SU-DHL-6 (cell line): Measurements from ENCODE around the gene IL17RC.

ENCODE experiments used
- H2AFZ ChIP-seq: fragments of 200-600 bp; sonication (generic); 2 replicates; pipeline ENCODE4 v1.6.1; 2014; ENCODE audit warnings: low read depth, mild to moderate bottlenecking, moderate library complexity, mixed read lengths, antibody characterized with exemption, low read length; ENCODE audit not compliant: severe bottlenecking
- H3F3A ChIP-seq: fragments of 200-600 bp; shearing (Covaris generic); 2 replicates; pipeline ENCODE4 v1.6.0; 2016; ENCODE audit warnings: antibody characterized with exemption, mild to moderate bottlenecking; ENCODE audit not compliant: insufficient read depth
- H3K27ac ChIP-seq: fragments of 200-600 bp; sonication (generic); 2 replicates; pipeline ENCODE4 v1.5.1; 2016; ENCODE audit warnings: low read depth, mild to moderate bottlenecking, low read length, moderate library complexity, mixed read lengths
- H3K27me3 ChIP-seq: fragments of 200-600 bp; sonication (generic), shearing (Covaris generic); 2 replicates; pipeline ENCODE4 v1.6.0; 2014; ENCODE audit warnings: mild to moderate bottlenecking, low read length
- H3K36me3 ChIP-seq: fragments of 200-600 bp; sonication (generic); 2 replicates; pipeline ENCODE4 v1.6.1; 2014; ENCODE audit warnings: mild to moderate bottlenecking, low read length, mixed read lengths
- H3K4me2 ChIP-seq: fragments of 300-600, 200-600 bp; shearing (Covaris generic), sonication (generic); 2 replicates; pipeline ENCODE4 v1.6.0; 2014; ENCODE audit warnings: low read length, low read depth, mild to moderate bottlenecking; ENCODE audit not compliant: poor library complexity, severe bottlenecking
- H3K4me3 ChIP-seq: fragments of 200-600 bp; sonication (generic); 2 replicates; pipeline ENCODE4 v1.5.1; 2014; ENCODE audit warnings: antibody characterized with exemption, low read length, mild to moderate bottlenecking, mixed read lengths; ENCODE audit not compliant: insufficient read depth, poor library complexity, severe bottlenecking
- H3K79me2 ChIP-seq: fragments of 200-600 bp; sonication (generic); 2 replicates; pipeline ENCODE4 v1.6.1; 2014; ENCODE audit warnings: mild to moderate bottlenecking, low read length, moderate library complexity; ENCODE audit not compliant: insufficient read depth
- H3K9ac ChIP-seq: fragments of 200-600 bp; sonication (generic); 2 replicates; pipeline ENCODE4 v1.7.0; 2014; ENCODE audit warnings: mild to moderate bottlenecking, low read length
- H3K9me2 ChIP-seq: fragments of 200-600 bp; sonication (generic); replicated peaks from 2 replicates; pipeline ENCODE4 v1.6.1; 2014; ENCODE audit warnings: low read length; ENCODE audit not compliant: insufficient read depth
- H3K9me3 ChIP-seq: fragments of 200-600 bp; sonication (generic); 2 replicates; pipeline ENCODE4 v1.6.1; 2014; ENCODE audit warnings: low read length, mixed read lengths; ENCODE audit not compliant: insufficient read depth
- H4K20me1 ChIP-seq: fragments of 200-600 bp; sonication (generic); 2 replicates; pipeline ENCODE4 v1.6.1; 2014; ENCODE audit warnings: low read depth, mild to moderate bottlenecking, antibody characterized with exemption, low read length, moderate library complexity, mixed read lengths
- CTCF ChIP-seq: fragments of 200-600 bp; sonication (generic); IDR thresholded peaks from one replicate; pipeline ENCODE4 v1.5.1; 2017; ENCODE audit warnings: antibody characterized with exemption, mild to moderate bottlenecking, low read length, moderate library complexity; ENCODE audit not compliant: insufficient read depth, poor library complexity, severe bottlenecking
- EZH2phosphoT487 ChIP-seq: fragments of 200-600 bp; sonication (generic), shearing (Covaris generic); conservative IDR thresholded peaks from 2 replicates; pipeline ENCODE4 v1.6.1; 2018; ENCODE audit warnings: mild to moderate bottlenecking, antibody characterized with exemption, low read length, moderate library complexity, mixed read lengths

IL17RC gene

GRCh38 chr3:9914011-9914410 lies 2.9 kb upstream of the IL17RC start:
- Histone ChIP-seq H2AFZ (no peak overlapping the region), H3K9ac (no peak overlapping the region), H4K20me1 (no peaks in the 10 kb centered on the region), H3K4me2 (no peak overlapping the region), H3K27ac (no peak overlapping the region), H3K79me2 (no peaks in the 10 kb centered on the region), H3K4me3 (no peak overlapping the region), H3F3A (no peaks in the 10 kb centered on the region), H3K9me2 (no peaks in the 10 kb centered on the region), H3K36me3 (no peaks in the 10 kb centered on the region), H3K27me3 (no peaks in the 10 kb centered on the region), H3K9me3 (no peaks in the 10 kb centered on the region)
- no peak for TF ChIP-seq EZH2phosphoT487
- TF ChIP-seq CTCF: no peak

GRCh38 chr3:9914559-9915253 lies 2.2 kb upstream of the IL17RC start:
- H3K4me2 ChIP-seq: no peak overlapping the region
- no peak for TF ChIP-seq EZH2phosphoT487
- no peak for TF ChIP-seq CTCF

GRCh38 chr3:9915254-9916141 lies 1.4 kb upstream of the IL17RC start:
- Histone ChIP-seq H3K9me2 (no peaks in the 10 kb centered on the region), H3K9me3 (no peaks in the 10 kb centered on the region), H3K4me3 (no peak overlapping the region), H3K27ac (no peak overlapping the region), H3K79me2 (no peaks in the 10 kb centered on the region), H3K9ac (peak overlapping the region; percentile 9; the same call in 1 of the 2 replicates), H3F3A (no peaks in the 10 kb centered on the region), H2AFZ (peak overlapping the region; percentile 59), H3K4me2 (peak overlapping the region; percentile 34), H3K27me3 (no peaks in the 10 kb centered on the region), H4K20me1 (no peaks in the 10 kb centered on the region), H3K36me3 (no peaks in the 10 kb centered on the region)
- TF ChIP-seq EZH2phosphoT487 (peak; percentile 72; the same call in 1 of the 2 replicates), CTCF (no peak)

More at GRCh38 chr3:9914559-9915253, 2.2 kb upstream of the IL17RC start:
- Histone ChIP-seq H3K4me3 (no peak overlapping the region), H2AFZ (peak overlapping the region; percentile 59), H4K20me1 (no peaks in the 10 kb centered on the region), H3K27me3 (no peaks in the 10 kb centered on the region), H3K9ac (peak overlapping the region; percentile 9; the same call in 1 of the 2 replicates), H3F3A (no peaks in the 10 kb centered on the region), H3K79me2 (no peaks in the 10 kb centered on the region), H3K36me3 (no peaks in the 10 kb centered on the region), H3K27ac (no peak overlapping the region), H3K9me2 (no peaks in the 10 kb centered on the region), H3K9me3 (no peaks in the 10 kb centered on the region)
